ENCODE results near the gene TSPAN31. TPM values are rescaled to one million over a fixed set of nuclear protein-coding genes. Genes with fewer than 3 reads are reported as not detected.

Gene TSPAN31
- polyA plus RNA-seq, 1 donor = 62.2 TPM

GRCh38 chr12:57793920-57794319 is 49.1 kb downstream of the TSPAN31 start:
- Histone ChIP-seq H3K27me3 (ENCODE audit: control insufficient read depth, insufficient read depth, low read length) (no peaks in the 10 kb centered on the region), H3K4me3 (ENCODE audit: low read length) (no peak overlapping the region), H3K36me3 (ENCODE audit: control insufficient read depth, insufficient read depth, low read length) (peaks cover 58% of the 10 kb centered on the region), H3K27ac (ENCODE audit: low read length) (no peak overlapping the region), H3K9me3 (ENCODE audit: control insufficient read depth, low read depth, low read length) (no peaks in the 10 kb centered on the region), H3K4me1 (ENCODE audit: control insufficient read depth, insufficient read depth, low read length) (no peaks in the 10 kb centered on the region)
- no peak for DNase-seq
- no CpG with 5 or more reads among the region's 1 CpG for WGBS (ENCODE audit: insufficient coverage, low lambda C conversion rate)

GRCh38 chr12:57795354-57795753 is 50.5 kb downstream of the TSPAN31 start:
- H3K36me3 ChIP-seq (ENCODE audit: control insufficient read depth, insufficient read depth, low read length) = peaks cover 62% of the 10 kb centered on the region
- no peak overlapping the region for H3K27ac ChIP-seq (ENCODE audit: low read length)
- no peak overlapping the region for H3K4me3 ChIP-seq (ENCODE audit: low read length)
- H3K27me3 ChIP-seq (ENCODE audit: control insufficient read depth, insufficient read depth, low read length) = no peaks in the 10 kb centered on the region
- WGBS (ENCODE audit: insufficient coverage, low lambda C conversion rate) = 100% methylated on average over 1 of the region's 6 CpGs
- no peaks in the 10 kb centered on the region for H3K9me3 ChIP-seq (ENCODE audit: control insufficient read depth, low read depth, low read length)
- H3K4me1 ChIP-seq (ENCODE audit: control insufficient read depth, insufficient read depth, low read length) = no peaks in the 10 kb centered on the region
- DNase-seq = no peak

DNA sequence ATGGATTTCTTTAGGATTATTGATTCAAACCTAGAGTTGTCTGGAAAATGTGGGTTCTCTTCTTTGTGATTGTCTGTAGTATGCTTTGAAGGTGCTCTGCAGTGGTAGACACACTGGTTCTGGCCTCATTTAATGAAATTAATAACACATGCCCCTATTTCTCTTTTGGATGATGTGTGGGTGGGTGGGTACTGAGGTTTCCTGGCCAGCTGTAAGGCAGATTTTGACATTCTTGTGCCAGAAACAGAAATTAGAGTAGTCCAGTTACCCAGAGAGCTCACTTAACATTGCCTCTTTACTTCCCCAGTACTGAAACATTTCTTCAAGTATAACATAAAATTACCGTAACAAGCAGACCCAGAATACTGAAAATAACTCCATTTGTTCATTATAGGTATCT is 52.2 kb downstream of the TSPAN31 start:
- no peaks in the 10 kb centered on the region for H3K9me3 ChIP-seq (ENCODE audit: control insufficient read depth, low read depth, low read length)
- no peak overlapping the region for H3K4me3 ChIP-seq (ENCODE audit: low read length)
- no peak for DNase-seq
- no peaks in the 10 kb centered on the region for H3K27me3 ChIP-seq (ENCODE audit: control insufficient read depth, insufficient read depth, low read length)
- no peaks in the 10 kb centered on the region for H3K4me1 ChIP-seq (ENCODE audit: control insufficient read depth, insufficient read depth, low read length)
- H3K36me3 ChIP-seq (ENCODE audit: control insufficient read depth, insufficient read depth, low read length) = peaks cover 63% of the 10 kb centered on the region
- H3K27ac ChIP-seq (ENCODE audit: low read length) = no peak overlapping the region
- 100% methylated on average over 1 of the region's 1 CpG for WGBS (ENCODE audit: insufficient coverage, low lambda C conversion rate)

DNA sequence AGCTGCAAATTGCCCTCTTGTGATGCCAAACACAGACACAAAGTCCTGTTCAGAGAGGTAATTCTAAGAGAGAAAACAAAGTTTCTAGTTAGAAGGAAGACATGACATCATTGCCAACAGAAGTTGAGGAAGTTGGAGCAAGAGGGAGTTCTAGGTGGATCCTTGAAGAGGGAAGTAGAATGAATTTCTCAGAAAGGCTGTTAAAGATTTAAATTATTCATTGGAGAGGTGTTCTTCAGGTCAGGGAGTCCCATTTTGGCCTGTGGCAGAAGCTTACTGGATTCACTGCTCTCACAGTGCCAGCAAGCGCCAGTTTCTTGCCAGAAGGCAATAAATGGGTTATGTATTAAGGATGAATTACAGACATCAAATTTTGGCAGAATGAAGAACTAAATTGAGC is 53.1 kb downstream of the TSPAN31 start:
- no peaks in the 10 kb centered on the region for H3K9me3 ChIP-seq (ENCODE audit: control insufficient read depth, low read depth, low read length)
- H3K27ac ChIP-seq (ENCODE audit: low read length) = no peak overlapping the region
- H3K36me3 ChIP-seq (ENCODE audit: control insufficient read depth, insufficient read depth, low read length) = peaks cover 61% of the 10 kb centered on the region
- no peaks in the 10 kb centered on the region for H3K4me1 ChIP-seq (ENCODE audit: control insufficient read depth, insufficient read depth, low read length)
- no peak for DNase-seq
- no CpG with 5 or more reads among the region's 1 CpG for WGBS (ENCODE audit: insufficient coverage, low lambda C conversion rate)
- H3K27me3 ChIP-seq (ENCODE audit: control insufficient read depth, insufficient read depth, low read length) = no peaks in the 10 kb centered on the region
- H3K4me3 ChIP-seq (ENCODE audit: low read length) = no peak overlapping the region

Other genes starting within 250 kb of the TSPAN31 start
- 39.9 TPM for gene DDIT3, start 224.5 kb upstream of the TSPAN31 start, polyA plus RNA-seq
- 67.7 TPM for gene MBD6, start 222.2 kb upstream of the TSPAN31 start, polyA plus RNA-seq
- 136 TPM for gene DCTN2, start 197.8 kb upstream of the TSPAN31 start, polyA plus RNA-seq
- gene KIF5A, start 195.0 kb upstream of the TSPAN31 start, polyA plus RNA-seq = 12.3 TPM
- 26.0 TPM for gene PIP4K2C, start 153.8 kb upstream of the TSPAN31 start, polyA plus RNA-seq
- 25.9 TPM for gene DTX3, start 140.2 kb upstream of the TSPAN31 start, polyA plus RNA-seq
- gene ARHGEF25, start 133.6 kb upstream of the TSPAN31 start, polyA plus RNA-seq = 17.8 TPM
- 2.4 TPM for gene B4GALNT1, start 111.8 kb upstream of the TSPAN31 start, polyA plus RNA-seq
- 264 TPM for gene OS9, start 50.9 kb upstream of the TSPAN31 start, polyA plus RNA-seq
- gene AGAP2, start 6.3 kb upstream of the TSPAN31 start, polyA plus RNA-seq = 2.9 TPM
- gene CDK4, start 7.3 kb downstream of the TSPAN31 start, polyA plus RNA-seq = 196 TPM
- gene MARCHF9, start 10.1 kb downstream of the TSPAN31 start, polyA plus RNA-seq = 28.1 TPM
- gene CYP27B1, start 22.0 kb downstream of the TSPAN31 start, polyA plus RNA-seq = 1.8 TPM
- 22.8 TPM for gene METTL1, start 27.1 kb downstream of the TSPAN31 start, polyA plus RNA-seq
- gene EEF1AKMT3, start 27.6 kb downstream of the TSPAN31 start, polyA plus RNA-seq = 8.0 TPM
- 36.0 TPM for gene TSFM, start 37.7 kb downstream of the TSPAN31 start, polyA plus RNA-seq
- gene AVIL, start 73.7 kb downstream of the TSPAN31 start, polyA plus RNA-seq = 9.9 TPM
- gene CTDSP2, start 101.7 kb downstream of the TSPAN31 start, polyA plus RNA-seq = 131 TPM
- gene ATP23, start 196.5 kb downstream of the TSPAN31 start, polyA plus RNA-seq = 8.5 TPM

Measured in large intestine (tissue), 3 donors.